ENCODE results near the gene JOSD2.
"Not testable (repeated sequence)": the region's sequence is repeated elsewhere in the genome, so short reads cannot be mapped to it uniquely, and the experiment has no call there.

Gene JOSD2

DNA sequence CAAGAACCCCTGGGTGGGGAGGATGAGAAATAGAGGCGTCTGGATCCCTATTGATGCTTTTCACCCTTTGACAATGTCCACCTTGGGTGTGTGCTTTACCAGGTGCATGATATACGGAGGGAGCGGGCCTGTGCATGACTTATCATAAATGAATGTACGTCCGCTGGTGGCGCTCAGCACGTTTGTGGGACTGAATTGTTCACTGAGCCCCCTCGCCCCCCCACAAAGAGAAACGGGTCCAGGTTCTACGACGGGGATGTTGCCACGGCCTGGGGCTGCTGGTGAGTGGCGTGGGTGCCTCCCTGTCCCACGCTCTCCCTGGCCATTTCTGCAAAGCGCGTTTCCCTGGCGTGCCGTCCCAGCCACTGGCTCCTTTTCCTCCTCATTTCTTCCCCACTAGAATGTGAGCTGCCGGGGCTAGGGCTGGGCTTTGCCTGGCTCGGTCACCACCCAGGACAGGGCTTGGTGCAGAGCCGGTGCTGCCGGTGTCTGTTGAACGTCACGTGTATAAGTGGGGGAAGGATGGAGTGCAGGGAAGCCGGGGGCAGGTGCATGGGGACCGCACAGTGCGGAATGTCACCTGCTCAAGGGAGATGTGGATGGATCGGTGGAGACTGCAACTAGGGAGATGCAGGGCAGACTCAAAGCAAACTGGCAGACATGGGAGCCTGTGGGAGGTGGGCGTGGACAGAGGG lies 35.7 kb upstream of the JOSD2 start:
- DNase-seq, result no peak

DNA sequence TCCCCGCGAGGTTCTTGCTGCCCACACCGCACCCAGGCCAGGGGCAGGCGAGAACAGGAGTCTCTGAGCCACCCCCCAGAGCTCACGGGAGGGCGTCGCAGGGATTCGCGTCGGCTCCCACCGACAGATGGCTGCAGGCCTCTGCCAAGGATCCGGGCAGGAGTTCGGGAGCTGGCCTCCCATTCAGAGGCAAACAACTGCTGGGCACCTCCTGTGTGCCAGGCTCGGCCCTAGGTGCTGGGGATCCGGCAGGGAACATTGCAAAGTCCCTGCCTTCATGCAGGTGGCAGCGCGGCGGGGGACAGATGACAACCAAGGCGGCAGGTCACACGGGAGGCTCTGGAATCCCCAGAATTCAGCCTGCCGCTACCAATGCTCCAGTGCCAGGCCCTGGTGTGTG lies 32.0 kb upstream of the JOSD2 start:
- no peak for DNase-seq

DNA sequence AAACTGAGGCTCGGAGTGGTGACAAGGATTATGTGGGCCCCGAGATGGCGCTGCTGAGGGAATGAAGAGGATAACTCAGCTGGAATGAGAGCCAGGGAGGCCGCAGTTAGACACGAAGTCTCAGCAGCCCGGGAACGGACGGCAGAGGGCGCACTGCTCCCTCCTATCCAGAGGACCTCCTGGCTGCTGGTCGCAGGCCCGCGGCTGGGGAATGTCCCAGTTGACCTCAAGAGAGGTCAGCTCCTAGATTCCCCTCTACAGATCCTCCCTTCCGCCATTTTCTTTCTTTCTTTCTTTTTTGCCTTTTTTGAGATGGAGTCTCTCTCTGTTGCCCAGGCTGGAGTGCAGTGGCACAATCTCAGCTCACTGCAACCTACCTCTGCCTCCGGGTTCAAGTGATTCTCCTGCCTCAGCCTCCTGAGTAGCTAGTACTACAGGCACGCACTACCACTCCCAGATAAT lies 26.8 kb upstream of the JOSD2 start:
- DNase-seq, result no peak

DNA sequence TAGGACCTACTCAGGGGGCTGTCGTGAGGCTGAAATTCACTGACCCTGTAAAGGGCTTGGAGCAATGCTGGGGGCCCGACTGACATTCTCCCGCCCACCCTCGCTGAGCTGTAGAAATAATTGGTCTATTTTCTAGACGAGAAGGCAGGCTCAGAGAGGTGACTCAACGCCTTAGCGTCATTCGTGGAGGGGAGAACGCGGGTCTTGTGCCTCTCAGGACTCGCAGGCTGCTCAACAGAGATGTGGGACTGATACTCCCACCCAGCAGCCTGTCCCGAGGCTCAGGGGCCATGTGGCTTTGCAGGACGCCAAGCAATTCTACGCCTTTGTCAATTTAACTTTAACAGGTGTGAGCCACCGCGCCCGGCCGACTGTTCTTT lies 26.3 kb upstream of the JOSD2 start:
- DNase-seq, result no peak

DNA sequence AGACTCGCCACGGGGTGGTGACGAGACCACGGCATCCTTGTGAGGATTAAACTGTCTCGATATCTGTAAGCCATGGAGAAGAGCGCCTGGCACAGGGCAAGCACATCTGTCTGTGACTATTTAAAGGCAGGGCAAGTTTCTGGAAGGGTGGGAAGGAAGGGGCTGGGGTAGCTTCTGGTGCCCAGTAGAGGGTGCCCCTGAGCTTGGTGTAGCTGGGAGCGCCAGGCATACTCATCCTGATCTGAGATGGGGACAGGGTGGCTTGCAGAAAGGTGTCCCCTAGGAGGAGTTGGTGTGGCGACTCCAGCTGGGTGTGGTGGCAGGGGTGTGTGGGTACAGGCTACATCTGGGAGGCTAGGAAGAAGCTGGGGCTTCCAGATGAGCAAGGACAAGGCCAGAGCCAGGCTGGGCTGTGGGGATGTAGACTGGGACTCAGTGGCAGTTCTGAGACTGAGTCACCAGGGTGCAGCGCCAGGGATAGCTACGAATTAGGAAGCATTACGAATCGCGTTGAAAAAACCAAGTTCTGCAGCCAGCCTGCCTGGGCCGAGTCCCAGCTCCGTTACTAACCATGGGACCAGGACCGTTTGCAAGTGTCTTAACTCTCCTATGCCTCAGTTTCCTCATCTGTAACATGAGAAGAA lies 25.8 kb upstream of the JOSD2 start:
- no peak for DNase-seq

DNA sequence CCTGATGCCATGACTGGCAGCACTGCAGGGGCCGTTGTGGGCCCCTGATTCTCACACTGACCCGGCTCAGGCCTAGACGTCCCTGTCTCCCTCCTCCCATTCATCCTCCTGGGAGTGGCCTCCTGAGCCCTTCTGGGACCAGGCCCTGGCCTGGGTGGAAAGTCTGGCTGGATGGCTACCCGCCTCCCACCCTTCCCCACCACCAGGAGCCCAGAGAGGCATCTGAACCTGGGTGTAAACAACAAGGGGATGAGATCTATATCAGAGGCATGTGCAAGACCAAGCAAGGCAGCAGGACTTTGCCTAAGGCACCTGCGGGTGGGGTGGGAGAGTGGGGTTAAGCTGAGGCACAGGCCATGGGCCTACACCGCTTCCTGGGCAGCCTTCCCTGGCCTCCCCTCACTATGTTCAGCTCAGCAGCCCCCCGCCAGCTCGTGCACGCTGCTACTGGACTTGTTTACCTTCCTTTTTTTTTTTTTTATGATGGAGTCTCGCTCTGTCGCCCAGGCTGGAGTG lies 24.7 kb upstream of the JOSD2 start:
- DNase-seq, result no peak

DNA sequence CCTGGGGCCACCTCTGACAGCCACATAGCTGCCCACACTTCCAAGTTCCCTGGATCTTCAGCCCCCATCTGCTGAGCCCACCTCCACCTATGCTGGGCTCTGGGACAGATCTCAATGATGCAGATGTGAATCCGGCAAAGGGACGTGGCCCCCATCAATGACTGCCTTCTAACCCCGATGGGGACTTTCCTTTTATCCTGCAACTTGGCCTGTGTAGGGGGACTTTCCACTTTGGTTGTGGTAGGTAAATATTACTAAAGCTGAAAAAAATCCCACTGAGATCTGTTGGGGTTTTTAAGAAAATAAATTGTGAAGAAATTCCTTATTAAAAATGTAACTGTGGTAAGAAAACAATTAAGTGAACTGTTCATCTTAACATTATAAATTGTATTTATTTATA lies 23.5 kb upstream of the JOSD2 start:
- no peak for DNase-seq

DNA sequence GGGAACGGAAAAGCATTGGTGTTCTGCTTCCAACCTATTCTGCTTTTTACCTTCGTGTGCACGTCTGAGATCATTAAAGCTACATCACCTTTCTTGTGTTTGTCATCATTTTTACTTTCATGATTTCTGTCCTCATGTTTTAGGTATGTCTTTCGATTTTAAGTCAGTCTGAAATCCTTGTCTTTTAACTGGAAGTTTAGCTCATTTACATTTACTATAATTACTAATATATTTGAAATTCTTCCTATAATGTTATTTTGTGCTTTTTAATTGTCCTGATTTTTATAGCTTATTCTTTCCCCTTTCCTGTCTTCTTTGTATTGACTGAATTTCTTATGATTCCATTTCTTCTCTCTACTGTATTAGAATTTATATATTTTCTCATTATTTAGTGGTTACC lies 22.0 kb upstream of the JOSD2 start:
- DNase-seq, result no peak

DNA sequence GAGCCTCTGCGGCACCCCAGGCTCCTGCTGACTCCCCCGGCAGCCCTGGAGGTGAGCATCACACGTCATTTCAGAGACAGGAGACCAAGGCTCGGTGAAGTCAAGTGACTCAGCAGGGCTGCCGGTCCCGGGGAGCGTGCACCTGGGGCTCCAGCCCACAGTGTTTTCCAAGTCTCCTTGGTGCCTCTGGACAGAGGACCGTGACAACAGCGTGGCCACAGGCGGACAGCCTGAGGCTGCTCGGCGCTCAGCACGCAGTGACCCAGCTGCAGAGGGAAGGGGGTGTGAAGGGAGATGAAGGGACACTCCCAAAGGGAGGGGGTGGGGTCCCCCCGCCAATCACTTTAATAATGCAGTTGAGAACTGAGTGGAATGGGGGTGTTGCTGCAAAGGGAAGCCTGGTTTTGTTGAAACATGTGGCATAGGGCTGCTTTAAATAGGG lies 20.2 kb upstream of the JOSD2 start:
- no peak for DNase-seq

DNA sequence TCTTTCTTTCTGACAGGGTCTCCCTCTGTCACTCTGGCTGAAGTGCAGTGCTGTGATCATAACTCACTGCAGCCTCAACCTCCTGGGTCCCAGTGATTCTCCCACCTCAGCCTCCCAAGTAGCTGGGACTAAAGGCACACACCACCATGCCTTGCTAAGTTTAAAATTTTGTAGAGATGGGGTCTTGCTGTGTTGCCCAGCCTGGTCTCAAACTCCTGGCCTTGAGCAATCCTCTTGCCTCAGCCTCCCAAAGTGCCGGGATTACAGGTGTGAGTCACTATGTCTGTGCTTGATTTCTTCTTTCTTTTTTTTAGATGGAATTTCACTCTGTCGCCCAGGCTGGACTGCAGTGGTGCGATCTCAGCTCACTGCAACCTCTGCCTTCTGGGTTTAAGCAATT lies 17.1 kb upstream of the JOSD2 start:
- DNase-seq, result not testable (repeated sequence)

DNA sequence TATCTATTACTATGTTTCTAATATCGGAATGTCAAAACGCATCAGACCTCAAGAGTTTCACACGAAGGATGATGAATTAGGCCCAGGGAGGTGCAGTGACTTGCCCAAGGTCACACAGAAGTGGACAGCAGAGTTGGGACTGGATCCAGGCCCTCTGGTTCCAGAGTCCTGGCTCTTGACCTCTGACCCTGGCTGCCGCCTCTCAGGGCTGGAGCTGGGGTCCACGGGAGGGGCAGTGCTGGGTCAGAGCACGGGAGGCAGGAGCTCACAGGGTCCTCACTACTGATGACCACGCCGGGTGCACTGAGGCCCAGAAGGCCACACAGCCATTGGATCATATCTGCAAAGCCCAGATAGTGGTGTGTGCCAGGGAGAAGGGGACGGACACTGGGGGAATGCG lies 11.9 kb upstream of the JOSD2 start:
- DNase-seq, result no peak

DNA sequence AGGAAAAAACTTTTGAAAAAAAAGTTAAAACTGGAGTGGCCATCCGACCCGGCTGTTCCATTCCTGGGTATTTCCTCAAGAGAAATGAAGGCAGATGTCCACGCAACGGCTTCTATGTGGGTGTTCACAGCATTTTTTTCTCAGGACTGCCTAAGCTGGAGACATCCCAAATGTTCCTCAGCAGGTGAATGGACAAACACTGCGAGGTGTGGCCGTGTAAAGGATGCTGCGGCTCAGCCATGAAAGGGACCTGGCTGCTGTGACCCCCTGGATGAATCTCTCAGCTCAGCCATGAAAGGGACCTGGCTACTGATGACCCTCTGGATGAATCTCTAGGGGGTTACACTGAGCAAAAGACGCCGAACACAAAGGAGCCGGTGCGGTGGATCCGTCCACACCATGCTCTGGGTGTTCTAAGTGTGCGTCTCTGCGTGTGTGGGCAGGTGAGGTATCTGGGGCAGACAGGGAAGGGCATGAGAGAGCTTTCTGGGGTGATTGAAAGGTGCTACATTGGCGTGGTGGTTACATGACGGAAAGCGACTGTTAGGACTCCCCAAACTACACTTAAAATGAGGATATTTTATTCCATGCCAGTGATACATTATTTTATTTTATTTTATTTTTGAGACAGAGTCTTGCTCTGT lies 10.0 kb upstream of the JOSD2 start:
- no peak for DNase-seq

DNA sequence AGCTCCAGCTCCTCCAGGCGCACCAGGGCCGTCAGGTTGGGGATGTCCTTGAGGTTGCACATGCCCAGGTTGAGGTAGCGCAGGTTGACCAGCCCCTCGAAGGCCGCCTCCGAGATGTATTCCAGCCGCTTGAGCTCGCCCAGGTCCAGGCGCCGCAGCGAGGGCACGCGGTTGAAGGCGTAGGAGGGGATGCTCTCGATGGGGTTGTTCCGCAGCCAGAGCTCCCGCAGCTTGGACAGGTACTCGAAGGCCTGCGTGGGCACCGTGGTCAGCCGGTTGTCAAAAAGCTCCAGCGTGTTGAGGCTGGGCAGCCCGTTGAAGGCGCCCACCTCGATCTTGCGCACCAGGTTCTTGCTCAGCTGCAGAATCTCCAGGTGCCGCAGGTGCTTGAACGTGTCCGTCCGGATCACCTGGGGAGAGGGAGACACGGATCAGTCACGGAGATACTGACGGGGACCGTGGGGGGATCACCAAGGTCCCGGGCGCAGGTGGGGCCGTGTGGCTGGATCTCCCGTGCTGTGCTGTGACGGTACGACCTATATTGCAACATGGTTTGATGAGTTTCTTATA lies 8.1 kb upstream of the JOSD2 start:
- no peak for DNase-seq

DNA sequence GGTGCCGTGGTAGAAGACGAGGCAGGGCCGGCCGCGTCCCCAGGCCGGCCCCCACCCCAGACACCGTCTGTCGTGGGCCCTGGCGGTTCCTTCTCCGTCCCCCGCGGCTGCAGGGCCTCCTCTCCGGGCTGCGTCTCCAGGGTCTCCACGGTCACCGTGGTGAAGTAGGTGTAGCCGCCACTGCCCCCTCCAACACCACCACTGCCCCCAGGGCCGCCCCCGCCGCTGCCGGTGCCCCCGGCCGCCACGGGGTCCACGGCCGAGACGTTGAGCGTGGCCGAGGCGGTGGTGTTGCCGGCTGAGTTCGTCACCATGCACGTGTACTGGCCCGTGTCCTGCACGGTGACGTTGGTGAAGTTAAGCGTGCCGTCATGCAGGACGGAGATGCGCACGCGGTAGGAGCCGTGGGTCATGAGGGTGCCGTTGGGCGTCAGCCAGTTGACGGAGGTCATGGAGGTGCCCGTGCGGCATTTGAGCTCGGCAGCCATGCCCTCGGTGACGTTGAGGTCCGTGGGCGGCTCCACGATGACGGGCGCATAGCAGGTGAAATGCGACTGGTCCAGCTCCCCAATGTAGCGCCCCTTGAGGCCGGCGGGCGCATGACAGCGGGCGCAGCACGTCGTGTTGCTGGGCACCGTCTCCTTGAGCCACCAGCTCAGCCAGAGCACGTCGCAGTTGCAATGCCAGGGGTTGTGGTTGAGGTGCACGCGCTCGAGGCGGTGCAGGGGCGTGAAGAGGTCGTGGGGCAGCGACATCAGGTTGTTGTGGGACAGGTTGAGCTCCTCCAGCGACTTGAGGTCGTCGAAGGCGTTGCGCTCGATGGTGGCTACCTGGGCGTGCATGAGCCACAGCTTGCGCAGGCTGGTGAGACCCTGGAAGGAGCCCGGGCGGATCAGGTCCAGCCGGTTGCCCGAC lies 7.4 kb upstream of the JOSD2 start:
- DNase-seq, result no peak

DNA sequence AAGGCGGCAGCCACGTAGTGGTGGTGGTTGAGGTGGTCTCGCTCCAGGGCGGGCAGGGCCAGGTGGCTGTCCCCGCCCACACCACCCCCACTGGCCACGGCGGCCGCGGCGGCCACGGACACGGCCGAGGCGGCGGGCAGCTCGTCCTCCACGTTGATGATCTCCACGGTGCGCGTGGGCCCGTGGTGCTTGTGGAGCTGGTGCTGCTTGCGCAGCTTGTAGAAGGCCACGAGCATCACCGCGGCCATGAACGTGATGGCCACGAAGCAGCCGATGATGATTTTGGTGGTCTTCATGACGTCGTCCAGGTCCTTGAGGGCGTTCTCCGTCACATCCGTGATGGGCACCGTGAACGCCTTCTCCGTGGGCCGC lies 6.7 kb upstream of the JOSD2 start:
- no peak for DNase-seq

DNA sequence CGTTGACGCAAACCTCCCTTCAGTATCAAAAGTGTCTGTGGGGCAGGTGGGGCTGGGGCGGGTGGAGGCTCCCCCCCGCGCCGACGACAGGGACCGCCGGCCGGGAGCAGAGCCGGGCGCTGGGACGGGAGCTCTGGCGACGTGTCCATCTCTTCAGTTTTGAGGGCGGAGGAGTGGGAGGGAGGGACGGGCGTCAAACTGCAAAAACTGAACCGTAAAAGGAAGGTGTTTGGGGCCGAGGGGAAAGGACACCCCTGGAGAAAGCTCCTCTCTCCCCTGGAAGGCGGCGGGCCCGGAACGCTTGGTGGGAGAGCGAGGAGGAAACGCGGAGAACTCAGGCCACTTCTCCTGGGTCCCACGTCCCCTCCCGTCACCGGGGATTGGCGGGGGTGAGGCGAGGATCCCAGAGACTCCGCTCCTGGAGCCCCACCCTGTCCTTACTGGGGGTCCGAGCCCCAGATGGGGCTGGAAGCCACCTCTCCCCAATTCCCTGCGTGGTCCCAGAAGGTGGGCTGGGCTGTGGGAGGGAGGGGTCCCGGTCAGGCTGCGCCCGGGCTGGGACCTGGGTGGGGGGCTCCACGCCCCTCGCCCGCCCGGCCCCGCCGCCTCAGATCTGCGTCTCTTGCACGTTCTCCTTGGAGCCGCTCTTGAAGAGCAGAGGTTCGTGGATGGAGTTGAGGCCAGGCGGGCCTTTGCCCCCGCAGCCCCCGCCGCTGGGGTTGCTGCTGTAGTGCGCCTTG lies 6.1 kb upstream of the JOSD2 start:
- no peak for DNase-seq

DNA sequence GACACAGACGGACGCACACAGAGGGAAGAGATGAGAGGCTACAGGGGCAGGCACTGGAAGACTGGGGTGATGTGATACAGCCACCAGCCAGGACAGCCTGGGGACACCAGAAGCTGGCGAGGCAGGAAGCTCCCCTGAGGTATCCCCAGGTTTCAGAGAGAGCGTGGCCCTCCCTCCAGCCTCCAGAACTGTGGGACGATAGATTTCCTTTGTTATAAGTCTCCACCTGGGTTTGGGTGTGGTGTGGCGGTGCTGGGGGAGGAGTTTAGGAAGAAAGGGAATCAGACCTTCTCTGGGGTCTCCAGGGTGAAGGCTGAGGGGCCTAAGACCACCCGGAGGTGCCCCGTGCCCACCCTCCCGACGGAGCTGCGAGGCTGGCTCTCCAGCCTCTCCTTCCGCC lies 5.5 kb upstream of the JOSD2 start:
- no peak for DNase-seq

DNA sequence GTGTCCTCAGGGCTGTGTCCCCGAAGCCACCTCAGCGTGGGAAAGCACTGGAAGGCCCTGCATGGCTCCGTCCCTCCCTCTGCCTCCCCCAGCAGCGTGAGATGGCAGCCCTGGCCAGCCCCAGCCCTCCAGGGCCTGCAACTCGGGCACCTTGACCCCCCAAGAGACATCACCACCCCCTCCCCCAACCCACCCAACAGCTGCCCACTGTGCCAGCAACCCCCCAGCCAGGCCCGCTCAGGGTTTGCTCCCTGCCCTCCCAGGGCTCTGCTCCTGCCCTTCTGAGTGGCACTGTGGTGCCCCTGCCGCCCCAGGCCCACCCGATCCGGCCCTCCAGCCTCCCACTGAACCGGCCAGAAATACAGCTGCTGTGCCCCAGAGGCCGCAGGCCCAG lies 4.2 kb upstream of the JOSD2 start:
- DNase-seq, result no peak

DNA sequence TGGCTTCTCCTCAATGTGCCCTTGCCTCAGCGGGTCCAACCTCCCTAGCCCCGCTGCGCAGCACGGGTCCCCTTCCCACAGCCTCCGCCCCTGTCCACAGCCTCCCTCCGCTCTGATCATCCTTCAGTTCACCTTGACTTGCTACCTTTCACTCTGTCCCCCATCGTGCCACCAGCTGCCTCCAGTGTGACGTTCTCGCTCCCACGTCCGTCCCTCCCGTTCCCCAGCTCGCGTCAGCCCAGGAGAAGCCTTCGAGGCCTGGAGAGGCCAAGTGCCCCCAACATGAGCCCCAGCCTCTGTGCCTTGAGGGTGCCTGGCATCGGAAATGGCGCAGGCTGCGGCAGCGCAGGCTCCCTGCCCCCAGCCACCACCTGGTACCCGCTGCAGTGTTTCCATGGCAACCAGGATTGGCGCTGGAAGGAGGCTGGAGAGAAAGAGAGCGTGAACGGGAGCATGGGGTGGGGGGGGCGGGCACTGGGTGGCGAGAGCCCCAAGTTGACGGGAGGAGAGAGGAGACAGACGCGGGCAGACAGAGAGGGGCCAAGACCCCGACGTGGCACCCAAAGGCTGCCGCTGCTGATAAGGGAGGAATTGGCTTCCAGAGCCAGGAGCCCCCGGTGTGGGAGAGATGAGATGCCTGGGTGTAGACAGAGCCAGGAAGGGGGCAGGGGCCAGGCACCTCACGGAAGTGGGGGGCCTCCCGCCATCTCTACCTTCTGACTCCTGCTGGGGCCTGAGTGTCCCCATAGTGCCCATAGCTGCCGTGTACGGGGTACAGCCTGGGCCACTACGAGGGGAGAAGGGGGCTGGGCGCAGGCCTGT lies 3.6 kb upstream of the JOSD2 start:
- peak; percentile 79 for DNase-seq

DNA sequence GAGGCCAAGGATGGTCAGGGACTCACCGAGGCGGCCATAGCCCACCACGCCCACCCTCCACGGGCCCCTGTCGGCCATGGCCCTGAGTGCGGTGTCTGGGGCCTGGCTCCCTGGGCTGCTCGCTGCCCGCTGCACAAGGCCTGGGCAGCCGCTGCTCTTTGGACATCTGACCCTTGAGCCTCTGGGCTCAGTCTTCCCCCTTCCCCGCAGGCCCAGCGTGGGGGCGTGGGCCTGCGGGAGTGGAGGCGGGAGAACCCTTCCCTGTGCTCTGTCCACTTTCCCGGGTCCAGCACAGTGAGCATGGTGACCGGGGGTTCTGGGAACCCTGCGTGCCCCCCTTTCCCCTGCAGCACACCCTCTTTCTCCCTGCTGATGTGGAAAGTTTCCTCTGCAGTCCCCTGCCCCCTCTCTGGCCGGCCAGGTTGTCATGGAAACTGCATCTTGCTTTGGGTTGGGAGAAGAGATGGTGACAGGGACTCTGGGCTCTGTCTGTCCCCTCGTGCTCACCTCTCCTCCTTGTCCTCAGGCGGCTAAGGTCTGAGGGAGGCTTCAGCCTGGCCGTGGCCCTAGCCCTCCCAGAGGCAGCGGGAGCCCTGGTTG lies 2.9 kb upstream of the JOSD2 start, which contains the start of gene ASPDH:
ASPDH (minus strand) TSS at position 168 of the 600 bp plus-strand sequence; CDS start at position 78, 90 bp downstream.
- DNase-seq, result no peak
